Activated CD4-positive, alpha-beta T cell treated with anti-CD3 and anti-CD28 coated beads, Interleukin-2, amount 10 ng/mL, durations not matched to agents 7 days and 5 days (primary cell): Measurements from ENCODE around the gene HNRNPUL1. TPM values are rescaled to one million over a fixed set of nuclear protein-coding genes. Genes with fewer than 3 reads are reported as not detected.
"Not testable (repeated sequence)": the region's sequence is repeated elsewhere in the genome, so short reads cannot be mapped to it uniquely, and the experiment has no call there.

Experiments
- CTCF ChIA-PET: fragments of 350-600 bp; sonication (Branson Sonifier 250); formaldehyde crosslinking; loops from one replicate; lab custom pipeline; 2021; ENCODE audit warnings: antibody characterized with exemption; lab: Charles Lee
- POLR2A ChIA-PET: fragments of 350-600 bp; sonication (Branson Sonifier 250); formaldehyde crosslinking; loops from one replicate; lab custom pipeline; 2021; ENCODE audit warnings: antibody characterized with exemption; lab: Charles Lee
- DNase-seq: peaks from one replicate; pipeline ENCODE4 v3.0.0-alpha.2; 2020
- H3K27ac Mint-ChIP-seq: one replicate; pipeline ENCODE4 v1.8.0; 2021; ENCODE audit warnings: mild to moderate bottlenecking, moderate library complexity, mixed read lengths
- H3K27me3 Mint-ChIP-seq: one replicate; pipeline ENCODE4 v1.8.0; 2021; ENCODE audit warnings: mixed read lengths
- H3K36me3 Mint-ChIP-seq: one replicate; pipeline ENCODE4 v1.8.0; 2021; ENCODE audit warnings: low read depth, mixed read lengths
- H3K4me1 Mint-ChIP-seq: one replicate; pipeline ENCODE4 v1.8.0; 2021; ENCODE audit warnings: mixed read lengths
- H3K4me3 Mint-ChIP-seq: one replicate; pipeline ENCODE4 v1.8.0; 2021; ENCODE audit warnings: mild to moderate bottlenecking, moderate library complexity, mixed read lengths
- H3K9me3 Mint-ChIP-seq: one replicate; pipeline ENCODE4 v1.8.0; 2021; ENCODE audit warnings: mixed read lengths
- total RNA-seq, 2 experiments: library from RNA; stranded (reverse); gene quantifications; one replicate each; pipeline ENCODE4 v1.2.3, GENCODE V29; 2021

Gene HNRNPUL1
- total RNA-seq, 2 experiments from 2014 or later, result 333 to 348 TPM

- H3K36me3 Mint-ChIP-seq, result peaks cover 63% of the 10 kb centered on the region
- peak overlapping the region; percentile 46 for H3K27ac Mint-ChIP-seq
- ChIA-PET POLR2A (no interaction called here), CTCF (interaction anchor here (0.6 to 3.7 kb wide), 4 partner anchors 10 to 1474 kb away, joined by 3 to 15 read pairs (median 3); no protein-coding TSS in a partner anchor)
- peaks cover 55% of the 10 kb centered on the region for H3K4me1 Mint-ChIP-seq
- H3K27me3 Mint-ChIP-seq, result no peaks in the 10 kb centered on the region
- no peaks in the 10 kb centered on the region for H3K9me3 Mint-ChIP-seq
- DNase-seq, result no peak
- peak overlapping the region; percentile 27 for H3K4me3 Mint-ChIP-seq
These were observed 77.7 kb downstream of the HNRNPUL1 start for GRCh38 chr19:41341669-41342490.

GRCh38 chr19:41344162-41344561 is 80.0 kb downstream of the HNRNPUL1 start:
- Mint-ChIP-seq H3K9me3 (peaks cover 3% of the 10 kb centered on the region), H3K27me3 (no peaks in the 10 kb centered on the region), H3K4me3 (no peak overlapping the region), H3K4me1 (peaks cover 60% of the 10 kb centered on the region), H3K36me3 (peaks cover 69% of the 10 kb centered on the region), H3K27ac (peak overlapping the region; percentile 10)
- DNase-seq, result no peak
- ChIA-PET CTCF (interaction anchor here (1.1 kb wide), 1 partner anchor 17 kb away, joined by 3 read pairs; no protein-coding TSS in a partner anchor), POLR2A (interaction anchor here (0.5 kb wide), 1 partner anchor 8 kb away, joined by 3 read pairs; no protein-coding TSS in a partner anchor)

- Mint-ChIP-seq H3K4me1 (peaks cover 61% of the 10 kb centered on the region), H3K36me3 (peaks cover 70% of the 10 kb centered on the region)
- H3K4me3 Mint-ChIP-seq, H3K27ac Mint-ChIP-seq, CTCF ChIA-PET, H3K9me3 Mint-ChIP-seq, DNase-seq, H3K27me3 Mint-ChIP-seq: not testable (repeated sequence)
- POLR2A ChIA-PET, result interaction anchor here (0.6 kb wide), 1 partner anchor 148 kb away, joined by 5 read pairs; no protein-coding TSS in a partner anchor
These were observed 82.7 kb downstream of the HNRNPUL1 start for GRCh38 chr19:41346916-41347315.

GRCh38 chr19:41350735-41351338 is 86.7 kb downstream of the HNRNPUL1 start:
- Mint-ChIP-seq H3K4me3 (peak overlapping the region; percentile 99), H3K36me3 (peaks cover 50% of the 10 kb centered on the region), H3K9me3 (peaks cover 3% of the 10 kb centered on the region), H3K27me3 (no peaks in the 10 kb centered on the region), H3K27ac (peak overlapping the region; percentile 90), H3K4me1 (peaks cover 51% of the 10 kb centered on the region)
- POLR2A ChIA-PET, result interaction anchor here (1.1 kb wide), 1 partner anchor 28 kb away, joined by 3 read pairs; no protein-coding TSS in a partner anchor
- CTCF ChIA-PET, result interaction anchor here (0.5 to 3.2 kb wide), 13 partner anchors 9 to 745 kb away, joined by 3 to 31 read pairs (median 4); partner anchors contain the start of gene B9D2
- no peak for DNase-seq

GRCh38 chr19:41351339-41352245 is 87.4 kb downstream of the HNRNPUL1 start:
- peaks cover 3% of the 10 kb centered on the region for H3K9me3 Mint-ChIP-seq
- CTCF ChIA-PET, result interaction anchor here (0.5 to 3.2 kb wide), 20 partner anchors 9 to 746 kb away, joined by 3 to 31 read pairs (median 4); partner anchors contain the start of gene B9D2
- peak; percentile 87 for DNase-seq
- POLR2A ChIA-PET, result interaction anchor here (0.7 to 1.1 kb wide), 2 partner anchors 29 to 91 kb away, joined by 3 read pairs; no protein-coding TSS in a partner anchor
- peak overlapping the region; percentile 90 for H3K27ac Mint-ChIP-seq
- no peaks in the 10 kb centered on the region for H3K27me3 Mint-ChIP-seq
- peaks cover 48% of the 10 kb centered on the region for H3K36me3 Mint-ChIP-seq
- H3K4me1 Mint-ChIP-seq, result peaks cover 54% of the 10 kb centered on the region
- peak overlapping the region; percentile 99 for H3K4me3 Mint-ChIP-seq

GRCh38 chr19:41352279-41352608 is 88.1 kb downstream of the HNRNPUL1 start:
- peaks cover 3% of the 10 kb centered on the region for H3K9me3 Mint-ChIP-seq
- H3K36me3 Mint-ChIP-seq, result peaks cover 50% of the 10 kb centered on the region
- ChIA-PET CTCF (interaction anchor here (0.6 to 3.2 kb wide), 15 partner anchors 11 to 202 kb away, joined by 3 to 31 read pairs (median 4); partner anchors contain the start of genes B9D2 and HNRNPUL1), POLR2A (interaction anchor here (0.5 to 0.7 kb wide), 2 partner anchors 46 to 92 kb away, joined by 3 read pairs; no protein-coding TSS in a partner anchor)
- peaks cover 59% of the 10 kb centered on the region for H3K4me1 Mint-ChIP-seq
- H3K27ac Mint-ChIP-seq, result peak overlapping the region; percentile 90
- peak overlapping the region; percentile 99 for H3K4me3 Mint-ChIP-seq
- DNase-seq, result no peak
- H3K27me3 Mint-ChIP-seq, result no peaks in the 10 kb centered on the region

- H3K4me1 Mint-ChIP-seq, result peaks cover 62% of the 10 kb centered on the region
- peak overlapping the region; percentile 99 for H3K4me3 Mint-ChIP-seq
- peak overlapping the region; percentile 95 for H3K27ac Mint-ChIP-seq
- ChIA-PET POLR2A (interaction anchor here (0.5 to 0.6 kb wide), 2 partner anchors 11 to 46 kb away, joined by 3 read pairs; partner anchors contain the start of gene B9D2), CTCF (interaction anchor here (0.6 to 3.2 kb wide), 14 partner anchors 12 to 718 kb away, joined by 3 to 31 read pairs (median 4); partner anchors contain the start of genes B9D2 and HNRNPUL1)
- peaks cover 3% of the 10 kb centered on the region for H3K9me3 Mint-ChIP-seq
- H3K27me3 Mint-ChIP-seq, result no peaks in the 10 kb centered on the region
- peaks cover 46% of the 10 kb centered on the region for H3K36me3 Mint-ChIP-seq
- peak; percentile 77 for DNase-seq
These were observed 88.7 kb downstream of the HNRNPUL1 start for GRCh38 chr19:41352609-41353465.

- H3K27ac Mint-ChIP-seq, result peak within 1 kb of the TSS; percentile 95
- peaks cover 2% of the 10 kb centered on the region for H3K9me3 Mint-ChIP-seq
- H3K4me3 Mint-ChIP-seq, result peak within 1 kb of the TSS; percentile 99
- H3K27me3 Mint-ChIP-seq, result no peaks in the 10 kb centered on the region
- POLR2A ChIA-PET, result interaction anchor here (0.6 kb wide), 1 partner anchor 10 kb away, joined by 3 read pairs; the partner anchor contains the start of gene B9D2
- DNase-seq, result peak; percentile 92
- peaks cover 41% of the 10 kb centered on the region for H3K36me3 Mint-ChIP-seq
- H3K4me1 Mint-ChIP-seq, result peaks cover 64% of the 10 kb centered on the region
- CTCF ChIA-PET, result interaction anchor here (0.6 to 3.2 kb wide), 8 partner anchors 11 to 719 kb away, joined by 3 to 31 read pairs (median 4); partner anchors contain the start of genes B9D2 and HNRNPUL1
These were observed 89.5 kb downstream of the HNRNPUL1 start, which contains the start of gene TGFB1 for GRCh38 chr19:41353466-41354342. TSS of gene TGFB1 (minus strand) at chr19:41353922. CDS start at chr19:41353044, 878 bp downstream.

GRCh38 chr19:41354343-41354953 is 90.3 kb downstream of the HNRNPUL1 start:
- ChIA-PET CTCF (interaction anchor here (3.1 kb wide), 1 partner anchor 10 kb away, joined by 30 read pairs; the partner anchor contains the start of gene B9D2), POLR2A (no interaction called here)
- H3K4me3 Mint-ChIP-seq, result peak overlapping the region; percentile 99
- H3K27me3 Mint-ChIP-seq, result no peaks in the 10 kb centered on the region
- H3K36me3 Mint-ChIP-seq, result peaks cover 33% of the 10 kb centered on the region
- peaks cover 62% of the 10 kb centered on the region for H3K4me1 Mint-ChIP-seq
- no peak for DNase-seq
- no peaks in the 10 kb centered on the region for H3K9me3 Mint-ChIP-seq
- peak overlapping the region; percentile 97 for H3K27ac Mint-ChIP-seq
